Ramos (cell line): Measurements from ENCODE around the gene WWTR1.

Source experiments
- in situ Hi-C: fragments of 300-500 bp; cut with MboI; formaldehyde crosslinking; loops from one replicate; pipeline ENCODE4 v1.14.3; 2022; ENCODE audit warnings: low sequenced_read_pairs; ENCODE audit not compliant: unreplicated experiment

The WWTR1 gene

GRCh38 chr3:149507491-149508324 is 150.1 kb downstream of the WWTR1 start:
- in situ Hi-C loops: no loop called here

- in situ Hi-C loops: no loop called here
These were observed 150.9 kb downstream of the WWTR1 start for GRCh38 chr3:149506965-149507364.

- in situ Hi-C loops: no loop called here
These were observed 151.3 kb downstream of the WWTR1 start for GRCh38 chr3:149506540-149506939.

- in situ Hi-C loops: no loop called here
These were observed 155.4 kb downstream of the WWTR1 start for GRCh38 chr3:149502438-149502837.

DNA sequence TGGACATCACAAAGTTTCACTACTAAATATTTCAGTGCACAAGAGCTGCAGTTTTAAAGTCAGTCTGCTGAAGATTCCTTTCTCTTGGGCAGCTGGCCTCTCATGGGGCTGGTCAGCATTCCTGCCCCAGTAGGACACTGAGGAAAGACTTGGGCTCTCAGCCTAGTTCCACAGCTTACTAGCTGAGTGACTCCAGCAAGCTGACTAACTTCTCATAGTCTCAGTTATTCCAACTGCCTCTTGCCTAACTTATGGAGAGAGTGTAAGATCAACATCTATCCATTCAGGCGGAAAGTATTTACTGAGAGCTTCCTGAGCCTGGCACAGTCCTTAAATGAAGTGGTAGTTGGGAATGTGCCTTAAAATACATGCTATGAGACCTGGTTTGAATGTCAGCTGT is 156.3 kb downstream of the WWTR1 start:
- in situ Hi-C loops: no loop called here

- in situ Hi-C loops: loop anchor here (25.0 kb wide), 1 partner anchor 386 kb away; no protein-coding TSS in a partner anchor
These were observed 159.7 kb downstream of the WWTR1 start for GRCh38 chr3:149497966-149498670.

- in situ Hi-C loops: loop anchor here (25.0 kb wide), 1 partner anchor 385 kb away; no protein-coding TSS in a partner anchor
These were observed 160.9 kb downstream of the WWTR1 start for GRCh38 chr3:149496891-149497290.

DNA sequence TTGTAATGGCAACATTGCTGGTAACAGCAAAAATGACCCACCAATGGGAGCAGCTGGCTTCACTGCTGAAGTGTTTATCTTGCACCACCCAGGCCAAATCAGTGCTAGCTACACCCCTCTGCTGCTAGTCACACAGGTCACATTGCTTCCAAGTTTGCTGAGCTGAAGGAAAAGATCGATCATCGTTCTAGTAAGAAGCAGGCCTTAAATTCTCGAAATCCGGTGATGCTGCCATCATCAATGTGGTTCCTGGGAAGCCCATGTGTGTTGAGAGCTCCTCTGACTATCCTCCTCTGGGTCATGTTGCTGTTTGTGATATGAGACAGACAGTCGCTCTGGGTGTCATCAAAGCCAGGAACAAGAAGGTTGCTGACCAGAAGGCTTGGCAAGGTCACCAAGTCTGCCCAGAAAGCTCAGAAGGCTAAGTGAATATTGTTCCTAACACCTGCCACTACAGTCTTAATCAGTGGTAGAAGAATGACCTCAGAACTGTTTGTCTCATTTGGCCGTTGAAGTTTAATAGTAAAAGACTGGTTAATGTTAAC is 162.2 kb downstream of the WWTR1 start:
- in situ Hi-C loops: loop anchor here (25.0 kb wide), 1 partner anchor 383 kb away; no protein-coding TSS in a partner anchor

DNA sequence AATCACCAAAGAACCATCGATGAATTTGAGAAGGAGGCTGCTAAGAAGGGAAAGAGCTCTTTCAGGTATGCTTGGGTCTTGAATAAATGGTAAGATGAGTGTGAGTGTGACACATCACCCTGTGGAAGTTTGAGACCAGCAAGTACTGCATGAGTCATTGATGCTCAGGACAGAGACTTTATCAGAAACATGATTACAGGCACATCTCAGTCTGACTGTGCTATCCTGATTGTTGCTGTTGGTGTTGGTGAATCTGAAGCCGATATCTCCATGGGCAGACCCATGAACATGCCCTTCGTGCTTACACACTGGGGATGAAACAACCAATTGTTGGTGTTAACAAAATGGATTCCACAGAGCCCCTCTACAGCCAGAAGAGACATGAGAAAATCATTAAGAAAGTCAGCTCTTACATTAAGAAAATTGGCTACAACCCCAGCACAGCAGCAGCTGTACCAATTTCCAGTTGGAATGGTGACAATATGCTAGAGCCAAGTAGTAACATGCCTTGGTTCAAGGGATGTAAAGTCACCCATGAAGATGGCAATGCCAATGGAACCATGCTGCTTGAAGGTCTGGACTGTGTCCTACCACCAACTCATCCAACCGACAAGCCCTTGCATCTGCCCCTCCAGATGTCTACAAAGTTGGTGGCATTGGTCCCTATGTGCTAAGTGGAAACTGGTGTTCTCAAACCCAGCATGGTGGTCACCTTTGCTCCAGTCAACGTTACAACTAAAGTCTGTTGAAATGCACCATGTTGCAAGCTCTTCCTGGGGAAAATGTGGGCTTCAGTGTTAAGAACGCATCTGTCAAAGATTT is 162.9 kb downstream of the WWTR1 start:
- in situ Hi-C loops: loop anchor here (25.0 kb wide), 1 partner anchor 383 kb away; no protein-coding TSS in a partner anchor

- in situ Hi-C loops: loop anchor here (25.0 kb wide), 1 partner anchor 382 kb away; no protein-coding TSS in a partner anchor
These were observed 163.6 kb downstream of the WWTR1 start for GRCh38 chr3:149494022-149494758.

GRCh38 chr3:149493315-149494021 is 164.4 kb downstream of the WWTR1 start:
- in situ Hi-C loops: loop anchor here (25.0 kb wide), 1 partner anchor 381 kb away; no protein-coding TSS in a partner anchor

GRCh38 chr3:149490260-149490971 is 167.4 kb downstream of the WWTR1 start:
- in situ Hi-C loops: loop anchor here (25.0 kb wide), 1 partner anchor 378 kb away; no protein-coding TSS in a partner anchor

- in situ Hi-C loops: loop anchor here (10.0 to 25.0 kb wide), 2 partner anchors 377 to 534 kb away; no protein-coding TSS in a partner anchor
These were observed 168.7 kb downstream of the WWTR1 start for GRCh38 chr3:149489060-149489690.

GRCh38 chr3:149487598-149488197 is 170.1 kb downstream of the WWTR1 start:
- in situ Hi-C loops: loop anchor here (10.0 to 25.0 kb wide), 2 partner anchors 375 to 533 kb away; no protein-coding TSS in a partner anchor

- in situ Hi-C loops: loop anchor here (10.0 to 25.0 kb wide), 2 partner anchors 374 to 532 kb away; no protein-coding TSS in a partner anchor
These were observed 171.1 kb downstream of the WWTR1 start for GRCh38 chr3:149486726-149487125.

GRCh38 chr3:149481491-149481890 is 176.3 kb downstream of the WWTR1 start:
- in situ Hi-C loops: loop anchor here (10.0 to 25.0 kb wide), 2 partner anchors 369 to 527 kb away; no protein-coding TSS in a partner anchor

- in situ Hi-C loops: loop anchor here (10.0 to 25.0 kb wide), 2 partner anchors 369 to 526 kb away; no protein-coding TSS in a partner anchor
These were observed 176.8 kb downstream of the WWTR1 start for GRCh38 chr3:149481056-149481455.
